HEK293 (cell line): ENCODE data around the gene DENND1A.

Experiments
- KLF16 ChIP-seq: fragments of 450-650 bp; formaldehyde crosslinking; IDR thresholded peaks from 2 replicates; pipeline ENCODE4 v1.5.1; 2017; ENCODE audit warnings: missing biosample characterization, missing genetic modification characterization
- OVOL3 ChIP-seq: fragments of 450-650 bp; formaldehyde crosslinking; IDR thresholded peaks from 2 replicates; pipeline ENCODE4 v1.5.1; 2016; ENCODE audit warnings: missing biosample characterization, missing genetic modification characterization
- YY1 ChIP-seq: fragments of 450-650 bp; formaldehyde crosslinking; IDR thresholded peaks from 2 replicates; pipeline ENCODE4 v1.5.1; 2018; ENCODE audit warnings: missing biosample characterization, missing genetic modification characterization
- ZBTB1 ChIP-seq: fragments of 450-650 bp; formaldehyde crosslinking; IDR thresholded peaks from 2 replicates; pipeline ENCODE4 v1.5.1; 2016; ENCODE audit warnings: missing biosample characterization, missing genetic modification characterization
- ZNF24 ChIP-seq: fragments of 450-650 bp; formaldehyde crosslinking; IDR thresholded peaks from 2 replicates; pipeline ENCODE4 v1.5.1; 2016; ENCODE audit warnings: missing biosample characterization, missing genetic modification characterization
- ZNF292 ChIP-seq: fragments of 450-650 bp; formaldehyde crosslinking; IDR thresholded peaks from 2 replicates; pipeline ENCODE4 v1.5.1; 2016; ENCODE audit warnings: low read depth, missing biosample characterization, missing genetic modification characterization, borderline replicate concordance
- ZNF48 ChIP-seq: fragments of 450-650 bp; formaldehyde crosslinking; IDR thresholded peaks from 2 replicates; pipeline ENCODE4 v1.5.1; 2016; ENCODE audit warnings: missing biosample characterization, missing genetic modification characterization
- ZNF530 ChIP-seq: fragments of 450-650 bp; formaldehyde crosslinking; IDR thresholded peaks from 2 replicates; pipeline ENCODE4 v1.5.1; 2016; ENCODE audit warnings: low read depth, missing biosample characterization, missing genetic modification characterization
- TF ChIP-seq, protein P1 (sequence below): fragments of 450-650 bp; formaldehyde crosslinking; IDR thresholded peaks from 2 replicates; pipeline ENCODE4 v1.5.1; 2016; ENCODE audit warnings: missing biosample characterization, missing genetic modification characterization
- TF ChIP-seq, protein P2 (sequence below): fragments of 450-650 bp; formaldehyde crosslinking; IDR thresholded peaks from 2 replicates; pipeline ENCODE4 v1.5.1; 2016; ENCODE audit warnings: missing biosample characterization, missing genetic modification characterization
- TF ChIP-seq, protein P3 (sequence below): sonication (generic); formaldehyde crosslinking; IDR thresholded peaks from 2 replicates; pipeline ENCODE4 v1.8.1; 2022; ENCODE audit warnings: mild to moderate bottlenecking, moderate library complexity, missing genetic modification reagents
- TF ChIP-seq, protein P4 (sequence below): fragments of 450-650 bp; formaldehyde crosslinking; IDR thresholded peaks from 2 replicates; pipeline ENCODE4 v1.5.1; 2016; ENCODE audit warnings: missing biosample characterization, missing genetic modification characterization

DNA sequence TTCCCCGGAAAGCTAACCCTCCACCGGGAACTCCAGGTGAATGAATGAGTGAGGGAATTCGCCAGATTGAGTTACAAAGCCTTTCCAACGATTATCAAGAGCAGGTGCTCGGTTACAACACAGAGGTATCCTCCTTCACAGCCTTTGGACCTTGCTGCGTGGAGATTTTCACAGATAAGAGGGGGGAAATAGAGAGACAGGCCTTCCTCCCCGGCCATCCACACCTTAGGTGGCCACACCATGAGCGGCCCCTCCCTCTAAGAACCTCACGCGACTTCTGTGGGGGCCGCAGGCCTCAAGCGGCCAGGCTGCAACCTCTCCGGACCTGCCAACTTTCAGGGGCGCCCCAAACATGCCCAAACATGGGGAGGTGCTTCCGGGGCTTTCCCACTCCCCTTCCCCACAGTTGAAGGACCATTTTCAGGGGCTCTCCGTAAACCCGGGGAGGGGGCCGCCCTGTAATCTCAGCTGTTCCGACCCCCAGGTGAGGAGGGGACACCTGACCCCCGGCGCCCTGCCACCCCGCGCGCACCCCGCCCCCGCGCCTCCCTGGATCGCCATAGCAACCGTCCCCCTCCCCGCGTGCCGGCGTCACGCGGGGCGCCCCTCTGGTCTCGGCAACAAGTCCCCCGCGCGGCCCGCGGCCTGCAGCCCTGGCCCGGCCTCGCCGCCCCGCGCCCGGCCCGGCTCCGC, 603 bp downstream of the DENND1A start:
- TF ChIP-seq ZNF24 (peak; percentile 52), ZNF48 (no peak), OVOL3 (no peak), ZNF292 (no peak), ZNF530 (no peak), ZBTB1 (no peak), YY1 (tag by site-specific recombination) (no peak), KLF16 (tag by site-specific recombination) (no peak)
- TF ChIP-seq, protein P1, sequence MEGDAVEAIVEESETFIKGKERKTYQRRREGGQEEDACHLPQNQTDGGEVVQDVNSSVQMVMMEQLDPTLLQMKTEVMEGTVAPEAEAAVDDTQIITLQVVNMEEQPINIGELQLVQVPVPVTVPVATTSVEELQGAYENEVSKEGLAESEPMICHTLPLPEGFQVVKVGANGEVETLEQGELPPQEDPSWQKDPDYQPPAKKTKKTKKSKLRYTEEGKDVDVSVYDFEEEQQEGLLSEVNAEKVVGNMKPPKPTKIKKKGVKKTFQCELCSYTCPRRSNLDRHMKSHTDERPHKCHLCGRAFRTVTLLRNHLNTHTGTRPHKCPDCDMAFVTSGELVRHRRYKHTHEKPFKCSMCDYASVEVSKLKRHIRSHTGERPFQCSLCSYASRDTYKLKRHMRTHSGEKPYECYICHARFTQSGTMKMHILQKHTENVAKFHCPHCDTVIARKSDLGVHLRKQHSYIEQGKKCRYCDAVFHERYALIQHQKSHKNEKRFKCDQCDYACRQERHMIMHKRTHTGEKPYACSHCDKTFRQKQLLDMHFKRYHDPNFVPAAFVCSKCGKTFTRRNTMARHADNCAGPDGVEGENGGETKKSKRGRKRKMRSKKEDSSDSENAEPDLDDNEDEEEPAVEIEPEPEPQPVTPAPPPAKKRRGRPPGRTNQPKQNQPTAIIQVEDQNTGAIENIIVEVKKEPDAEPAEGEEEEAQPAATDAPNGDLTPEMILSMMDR (tag by site-specific recombination), result no peak
- TF ChIP-seq, protein P2, sequence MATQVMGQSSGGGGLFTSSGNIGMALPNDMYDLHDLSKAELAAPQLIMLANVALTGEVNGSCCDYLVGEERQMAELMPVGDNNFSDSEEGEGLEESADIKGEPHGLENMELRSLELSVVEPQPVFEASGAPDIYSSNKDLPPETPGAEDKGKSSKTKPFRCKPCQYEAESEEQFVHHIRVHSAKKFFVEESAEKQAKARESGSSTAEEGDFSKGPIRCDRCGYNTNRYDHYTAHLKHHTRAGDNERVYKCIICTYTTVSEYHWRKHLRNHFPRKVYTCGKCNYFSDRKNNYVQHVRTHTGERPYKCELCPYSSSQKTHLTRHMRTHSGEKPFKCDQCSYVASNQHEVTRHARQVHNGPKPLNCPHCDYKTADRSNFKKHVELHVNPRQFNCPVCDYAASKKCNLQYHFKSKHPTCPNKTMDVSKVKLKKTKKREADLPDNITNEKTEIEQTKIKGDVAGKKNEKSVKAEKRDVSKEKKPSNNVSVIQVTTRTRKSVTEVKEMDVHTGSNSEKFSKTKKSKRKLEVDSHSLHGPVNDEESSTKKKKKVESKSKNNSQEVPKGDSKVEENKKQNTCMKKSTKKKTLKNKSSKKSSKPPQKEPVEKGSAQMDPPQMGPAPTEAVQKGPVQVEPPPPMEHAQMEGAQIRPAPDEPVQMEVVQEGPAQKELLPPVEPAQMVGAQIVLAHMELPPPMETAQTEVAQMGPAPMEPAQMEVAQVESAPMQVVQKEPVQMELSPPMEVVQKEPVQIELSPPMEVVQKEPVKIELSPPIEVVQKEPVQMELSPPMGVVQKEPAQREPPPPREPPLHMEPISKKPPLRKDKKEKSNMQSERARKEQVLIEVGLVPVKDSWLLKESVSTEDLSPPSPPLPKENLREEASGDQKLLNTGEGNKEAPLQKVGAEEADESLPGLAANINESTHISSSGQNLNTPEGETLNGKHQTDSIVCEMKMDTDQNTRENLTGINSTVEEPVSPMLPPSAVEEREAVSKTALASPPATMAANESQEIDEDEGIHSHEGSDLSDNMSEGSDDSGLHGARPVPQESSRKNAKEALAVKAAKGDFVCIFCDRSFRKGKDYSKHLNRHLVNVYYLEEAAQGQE (tag by site-specific recombination), result no peak
- TF ChIP-seq, protein P3, sequence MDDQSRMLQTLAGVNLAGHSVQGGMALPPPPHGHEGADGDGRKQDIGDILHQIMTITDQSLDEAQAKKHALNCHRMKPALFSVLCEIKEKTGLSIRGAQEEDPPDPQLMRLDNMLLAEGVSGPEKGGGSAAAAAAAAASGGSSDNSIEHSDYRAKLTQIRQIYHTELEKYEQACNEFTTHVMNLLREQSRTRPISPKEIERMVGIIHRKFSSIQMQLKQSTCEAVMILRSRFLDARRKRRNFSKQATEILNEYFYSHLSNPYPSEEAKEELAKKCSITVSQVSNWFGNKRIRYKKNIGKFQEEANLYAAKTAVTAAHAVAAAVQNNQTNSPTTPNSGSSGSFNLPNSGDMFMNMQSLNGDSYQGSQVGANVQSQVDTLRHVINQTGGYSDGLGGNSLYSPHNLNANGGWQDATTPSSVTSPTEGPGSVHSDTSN, result no peak
- TF ChIP-seq, protein P4, sequence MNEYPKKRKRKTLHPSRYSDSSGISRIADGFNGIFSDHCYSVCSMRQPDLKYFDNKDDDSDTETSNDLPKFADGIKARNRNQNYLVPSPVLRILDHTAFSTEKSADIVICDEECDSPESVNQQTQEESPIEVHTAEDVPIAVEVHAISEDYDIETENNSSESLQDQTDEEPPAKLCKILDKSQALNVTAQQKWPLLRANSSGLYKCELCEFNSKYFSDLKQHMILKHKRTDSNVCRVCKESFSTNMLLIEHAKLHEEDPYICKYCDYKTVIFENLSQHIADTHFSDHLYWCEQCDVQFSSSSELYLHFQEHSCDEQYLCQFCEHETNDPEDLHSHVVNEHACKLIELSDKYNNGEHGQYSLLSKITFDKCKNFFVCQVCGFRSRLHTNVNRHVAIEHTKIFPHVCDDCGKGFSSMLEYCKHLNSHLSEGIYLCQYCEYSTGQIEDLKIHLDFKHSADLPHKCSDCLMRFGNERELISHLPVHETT, result no peak
